DND-41 (cell line): ENCODE results near the gene APLF.

Experiments
- EZH2 ChIP-seq: IDR thresholded peaks from 3 replicates; pipeline ENCODE4 v1.6.1; 2012; ENCODE audit warnings: borderline replicate concordance, low read depth, mild to moderate bottlenecking, moderate library complexity, low read length, inconsistent platforms; ENCODE audit not compliant: severe bottlenecking
- TF ChIP-seq, protein P1 (sequence below): IDR thresholded peaks from 2 replicates; pipeline ENCODE4 v1.5.1; 2012; ENCODE audit warnings: borderline replicate concordance, low read length, moderate library complexity, mild to moderate bottlenecking; ENCODE audit not compliant: poor library complexity, severe bottlenecking; ENCODE audit errors: extremely low read depth

- TF ChIP-seq, protein P1, sequence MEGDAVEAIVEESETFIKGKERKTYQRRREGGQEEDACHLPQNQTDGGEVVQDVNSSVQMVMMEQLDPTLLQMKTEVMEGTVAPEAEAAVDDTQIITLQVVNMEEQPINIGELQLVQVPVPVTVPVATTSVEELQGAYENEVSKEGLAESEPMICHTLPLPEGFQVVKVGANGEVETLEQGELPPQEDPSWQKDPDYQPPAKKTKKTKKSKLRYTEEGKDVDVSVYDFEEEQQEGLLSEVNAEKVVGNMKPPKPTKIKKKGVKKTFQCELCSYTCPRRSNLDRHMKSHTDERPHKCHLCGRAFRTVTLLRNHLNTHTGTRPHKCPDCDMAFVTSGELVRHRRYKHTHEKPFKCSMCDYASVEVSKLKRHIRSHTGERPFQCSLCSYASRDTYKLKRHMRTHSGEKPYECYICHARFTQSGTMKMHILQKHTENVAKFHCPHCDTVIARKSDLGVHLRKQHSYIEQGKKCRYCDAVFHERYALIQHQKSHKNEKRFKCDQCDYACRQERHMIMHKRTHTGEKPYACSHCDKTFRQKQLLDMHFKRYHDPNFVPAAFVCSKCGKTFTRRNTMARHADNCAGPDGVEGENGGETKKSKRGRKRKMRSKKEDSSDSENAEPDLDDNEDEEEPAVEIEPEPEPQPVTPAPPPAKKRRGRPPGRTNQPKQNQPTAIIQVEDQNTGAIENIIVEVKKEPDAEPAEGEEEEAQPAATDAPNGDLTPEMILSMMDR = no peak
- no peak for TF ChIP-seq EZH2
These were observed 69.6 kb downstream of the APLF start for GRCh38 chr2:68537011-68537410.
